PC-3 (cell line): ENCODE results near the gene LRIG3. TPM values are rescaled to one million over a fixed set of nuclear protein-coding genes. Genes with fewer than 3 reads are reported as not detected.

Experiments used
- ATAC-seq: fragments of 200-7000 bp; cut with Tn5 transposase; 2 replicates; pipeline ENCODE4 v1.9.1; 2020; ENCODE audit warnings: mild to moderate bottlenecking, moderate library complexity
- BruUV-seq: library from RNA; stranded (reverse); fragments of 400-500 nt; replicated peaks from 2 replicates; lab custom pipeline; 2021; lab: Mats Ljungman, UMichigan
- CTCF ChIA-PET: fragments of 300-600 bp; sonication (Branson Sonifier 250); formaldehyde crosslinking; loops from one replicate; lab custom pipeline; 2022; ENCODE audit warnings: antibody characterized with exemption; lab: Charles Lee
- POLR2A ChIA-PET: fragments of 300-600 bp; sonication (Branson Sonifier 250); formaldehyde crosslinking; loops from one replicate; lab custom pipeline; 2022; ENCODE audit warnings: antibody characterized with exemption; ENCODE audit not compliant: unreplicated experiment; lab: Charles Lee
- DNase-seq: peaks from one replicate; pipeline ENCODE4 v3.0.0-alpha.2; 2015
- H2AFZ ChIP-seq: fragments of 300-600 bp; sonication (generic); 2 replicates; pipeline ENCODE4 v1.6.0; 2016; ENCODE audit warnings: antibody characterized with exemption, low read length
- H3F3A ChIP-seq: fragments of 300-600 bp; sonication (generic); one replicate; pipeline ENCODE4 v1.6.0; 2017; ENCODE audit warnings: antibody characterized with exemption, low read length, control low read depth, mild to moderate bottlenecking; ENCODE audit not compliant: unreplicated experiment
- H3K27ac ChIP-seq: fragments of 300-600 bp; sonication (generic); 2 replicates; pipeline ENCODE4 v1.5.1; 2016; ENCODE audit warnings: mild to moderate bottlenecking, low read length
- H3K27me3 ChIP-seq: fragments of 300-600 bp; sonication (generic); 2 replicates; pipeline ENCODE4 v1.6.1; 2016; ENCODE audit warnings: low read length, mixed read lengths
- H3K36me3 ChIP-seq: fragments of 300-600 bp; sonication (generic); 2 replicates; pipeline ENCODE4 v1.6.1; 2016; ENCODE audit warnings: low read depth, mixed run types, low read length, mixed read lengths
- H3K4me1 ChIP-seq: fragments of 300-600 bp; sonication (generic); 2 replicates; pipeline ENCODE4 v1.5.1; 2016; ENCODE audit warnings: low read length; ENCODE audit not compliant: insufficient read depth
- H3K4me2 ChIP-seq: fragments of 300-600 bp; sonication (generic); 2 replicates; pipeline ENCODE4 v1.6.0; 2016; ENCODE audit warnings: low read length
- H3K4me3 ChIP-seq: fragments of 300-600 bp; sonication (generic); 2 replicates; pipeline ENCODE4 v1.5.1; 2016; ENCODE audit warnings: mild to moderate bottlenecking, low read length, mixed read lengths
- H3K79me2 ChIP-seq: fragments of 300-600 bp; sonication (generic); 2 replicates; pipeline ENCODE4 v1.6.1; 2017; ENCODE audit warnings: low read length, mixed read lengths
- H3K9ac ChIP-seq: fragments of 300-600 bp; sonication (generic); 2 replicates; pipeline ENCODE4 v1.6.0; 2016; ENCODE audit warnings: mild to moderate bottlenecking, low read length
- H3K9me2 ChIP-seq: fragments of 300-600 bp; sonication (generic); replicated peaks from 2 replicates; pipeline ENCODE4 v1.6.1; 2016; ENCODE audit warnings: mixed run types, low read length, mixed read lengths
- H3K9me3 ChIP-seq: fragments of 300-600 bp; sonication (generic); 2 replicates; pipeline ENCODE4 v1.6.1; 2016; ENCODE audit warnings: low read length, mixed read lengths
- H4K20me1 ChIP-seq: fragments of 300-600 bp; sonication (generic); 2 replicates; pipeline ENCODE4 v1.6.1; 2016; ENCODE audit warnings: low read length, mixed read lengths
- CTCF ChIP-seq: fragments of 300-600 bp; sonication (generic); conservative IDR thresholded peaks from 2 replicates; pipeline ENCODE4 v1.5.1; 2017; ENCODE audit warnings: antibody characterized with exemption, low read depth, mild to moderate bottlenecking, low read length
- EZH2 ChIP-seq: fragments of 300-600 bp; sonication (generic); IDR thresholded peaks from one replicate; pipeline ENCODE4 v1.6.1; 2017; ENCODE audit warnings: antibody characterized with exemption, mild to moderate bottlenecking, low read length; ENCODE audit not compliant: unreplicated experiment
- EZH2phosphoT487 ChIP-seq: fragments of 300-600 bp; sonication (generic); IDR thresholded peaks from 2 replicates; pipeline ENCODE4 v1.6.1; 2018; ENCODE audit warnings: mild to moderate bottlenecking, antibody characterized with exemption, low read length, borderline replicate concordance
- intact Hi-C: fragments of 100-400 bp; cut with micrococcal nuclease; formaldehyde crosslinking; loops from 2 replicates; pipeline ENCODE4 v1.9.0; 2023
- total RNA-seq: library from RNA; depleted of rRNA; stranded (reverse); fragments of >200 nt; gene quantifications from 2 replicates; pipeline ENCODE4 v1.2.3, GENCODE V29; 2014

Gene LRIG3
- total RNA-seq, 1 experiment from 2014 or later: 8.6 TPM

DNA sequence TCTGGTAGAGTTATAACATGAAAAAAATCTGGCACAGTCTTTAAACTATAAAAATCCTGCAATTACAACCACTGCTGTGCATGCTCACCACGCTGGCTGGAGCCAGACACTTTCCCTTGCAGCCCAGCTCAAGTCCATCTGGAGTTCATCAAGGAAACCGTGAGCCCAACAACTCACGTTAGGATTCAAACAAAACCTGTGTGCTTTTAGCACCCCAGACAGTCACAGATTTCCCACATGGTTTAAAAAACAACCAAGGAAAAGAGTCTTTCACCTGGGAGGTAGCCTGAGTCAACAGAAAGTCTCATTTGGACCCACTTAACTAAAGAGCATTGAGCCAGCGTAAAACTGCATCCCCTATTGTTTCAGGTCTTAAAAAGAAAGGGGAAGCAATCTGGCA lies 4.7 kb downstream of the LRIG3 start:
- Histone ChIP-seq H3K27me3 (no peaks in the 10 kb centered on the region), H3K9me2 (no peaks in the 10 kb centered on the region), H3K27ac (no peak overlapping the region), H3K4me1 (peaks cover 43% of the 10 kb centered on the region), H4K20me1 (no peaks in the 10 kb centered on the region), H3K79me2 (peaks cover 67% of the 10 kb centered on the region), H3K4me3 (peak overlapping the region; percentile 42), H2AFZ (peak overlapping the region; percentile 17; the same call in 1 of the 2 replicates), H3F3A (no peaks in the 10 kb centered on the region), H3K9me3 (no peaks in the 10 kb centered on the region), H3K4me2 (peak overlapping the region; percentile 78), H3K9ac (no peak overlapping the region), H3K36me3 (peaks cover 12% of the 10 kb centered on the region; the same call in 1 of the 2 replicates)
- POLR2A ChIA-PET: interaction anchor here (0.7 kb wide), 1 partner anchor 39 kb away, joined by 4 read pairs; no protein-coding TSS in a partner anchor
- DNase-seq (peak; percentile 11), ATAC-seq (peak; percentile 8)
- intact Hi-C loops: loop anchor here (2.0 to 10.0 kb wide), 6 partner anchors 39 to 568 kb away; no protein-coding TSS in a partner anchor
- no peak for TF ChIP-seq CTCF
- TF ChIP-seq EZH2phosphoT487: no peak
- TF ChIP-seq EZH2: no peak
- no TSS peak for BruUV-seq
- CTCF ChIA-PET: interaction anchor here (0.5 kb wide), 1 partner anchor 283 kb away, joined by 3 read pairs; no protein-coding TSS in a partner anchor

GRCh38 chr12:58915037-58915436 lies 5.3 kb downstream of the LRIG3 start:
- no TSS peak for BruUV-seq
- Histone ChIP-seq H3K27ac (no peak overlapping the region), H3K4me2 (peak overlapping the region; percentile 78), H3K27me3 (no peaks in the 10 kb centered on the region), H3K4me1 (peaks cover 41% of the 10 kb centered on the region), H3K9me2 (no peaks in the 10 kb centered on the region), H2AFZ (no peak overlapping the region), H3K79me2 (peaks cover 67% of the 10 kb centered on the region), H3K36me3 (peaks cover 14% of the 10 kb centered on the region; the same call in 1 of the 2 replicates), H4K20me1 (no peaks in the 10 kb centered on the region), H3F3A (no peaks in the 10 kb centered on the region), H3K4me3 (peak overlapping the region; percentile 42), H3K9ac (no peak overlapping the region), H3K9me3 (no peaks in the 10 kb centered on the region)
- intact Hi-C loops: loop anchor here (2.0 to 10.0 kb wide), 6 partner anchors 38 to 568 kb away; no protein-coding TSS in a partner anchor
- ChIA-PET CTCF (interaction anchor here (0.5 kb wide), 1 partner anchor 282 kb away, joined by 3 read pairs; no protein-coding TSS in a partner anchor), POLR2A (interaction anchor here (0.7 kb wide), 1 partner anchor 38 kb away, joined by 4 read pairs; no protein-coding TSS in a partner anchor)
- no peak for ATAC-seq
- no peak for DNase-seq
- no peak for TF ChIP-seq CTCF
- TF ChIP-seq EZH2phosphoT487: no peak
- TF ChIP-seq EZH2: no peak

DNA sequence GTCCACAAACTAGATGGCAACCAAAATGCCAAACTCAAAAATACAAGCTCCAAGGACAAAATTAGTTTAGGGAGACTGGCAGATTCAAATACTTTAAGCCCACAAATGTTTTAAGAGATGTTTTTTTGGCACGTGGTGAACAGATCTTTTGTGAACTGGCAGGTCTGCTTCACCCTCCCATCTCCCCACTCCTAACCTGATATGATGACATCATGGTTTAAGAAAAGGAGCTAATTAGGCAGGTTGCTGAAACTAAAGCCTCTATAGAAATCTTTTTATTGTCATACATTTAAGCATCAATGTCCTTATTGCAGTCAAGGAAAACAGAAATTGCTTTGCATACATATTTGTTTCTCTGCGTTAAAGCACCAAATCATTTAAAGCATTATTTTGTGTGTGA lies 5.8 kb downstream of the LRIG3 start:
- no peak for ATAC-seq

More for the DNA sequence above, 5.8 kb downstream of the LRIG3 start:
- Histone ChIP-seq H2AFZ (no peak overlapping the region), H3K4me3 (no peak overlapping the region), H3F3A (no peaks in the 10 kb centered on the region), H3K27ac (no peak overlapping the region), H3K4me1 (peaks cover 41% of the 10 kb centered on the region), H3K9me2 (no peaks in the 10 kb centered on the region), H3K9me3 (no peaks in the 10 kb centered on the region), H3K36me3 (peaks cover 19% of the 10 kb centered on the region; the same call in 1 of the 2 replicates), H4K20me1 (no peaks in the 10 kb centered on the region), H3K27me3 (no peaks in the 10 kb centered on the region), H3K4me2 (no peak overlapping the region), H3K9ac (no peak overlapping the region), H3K79me2 (peaks cover 62% of the 10 kb centered on the region)
- POLR2A ChIA-PET: no interaction called here
- intact Hi-C loops: loop anchor here (2.0 to 10.0 kb wide), 3 partner anchors 38 to 370 kb away; no protein-coding TSS in a partner anchor
- no peak for DNase-seq
- no TSS peak for BruUV-seq
- TF ChIP-seq EZH2phosphoT487: no peak
- no peak for TF ChIP-seq CTCF
- no peak for TF ChIP-seq EZH2
- CTCF ChIA-PET: no interaction called here
